Activated CD4-positive, alpha-beta T cell treated with anti-CD3 and anti-CD28 coated beads for 24 hours (primary cell): ENCODE data around the gene IFITM5.
"Not testable (repeated sequence)": the region's sequence is repeated elsewhere in the genome, so short reads cannot be mapped to it uniquely, and the experiment has no call there.

Experiments used
- DNase-seq, 2 donors: peaks; one replicate each; pipeline ENCODE4 v3.0.0-alpha.2; 2020; ENCODE audit warnings: low read depth in 2 of 2

Gene IFITM5

DNA sequence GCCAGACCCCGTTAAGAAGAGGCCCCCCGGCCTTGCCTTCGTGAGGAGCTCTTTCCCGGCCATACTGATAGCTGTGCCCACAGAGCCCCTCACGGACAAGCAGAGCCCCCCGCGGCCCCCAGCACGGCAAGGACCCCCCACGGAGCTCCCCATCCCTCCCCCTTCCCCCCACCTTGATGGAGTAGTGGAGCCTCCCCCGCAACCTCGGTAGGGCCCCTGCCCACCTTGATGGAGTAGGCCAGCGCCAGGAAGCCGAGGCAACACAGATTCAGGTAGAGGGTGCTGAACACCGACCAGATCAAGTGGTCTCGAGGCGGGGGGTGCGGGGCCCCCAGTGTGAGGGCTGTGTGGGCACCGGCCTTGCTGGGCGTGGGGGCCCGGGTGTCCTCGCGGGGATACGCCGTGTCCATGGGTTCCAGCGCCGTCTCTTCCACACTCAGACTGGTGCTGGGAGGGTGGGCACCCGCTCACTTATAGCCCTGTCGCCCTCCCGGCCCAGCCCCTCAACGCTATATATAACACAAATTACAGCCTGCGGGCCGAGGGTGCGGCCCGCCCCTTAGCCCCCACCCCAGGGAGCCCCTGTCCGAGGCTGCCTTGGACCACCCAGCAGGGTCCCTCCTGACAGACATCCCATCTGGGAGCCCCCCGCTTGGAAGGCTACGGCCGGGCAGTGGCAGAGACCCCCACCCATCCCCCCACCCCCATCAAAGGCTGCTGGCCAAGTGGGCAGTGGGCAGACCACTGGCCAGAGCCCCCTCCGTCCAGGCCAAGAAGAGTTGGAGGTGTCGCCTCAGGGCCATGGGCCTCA is at the start of gene IFITM5:
Gene IFITM5, minus strand, starts transcription at position 446 of the 811 bp plus-strand sequence. Its CDS starts 36 bp downstream, at position 410.
- no peak for DNase-seq

GRCh38 chr11:346529-346928 is 47.2 kb upstream of the IFITM5 start:
- DNase-seq, result no peak

- no peak for DNase-seq
These were observed 45.7 kb upstream of the IFITM5 start for GRCh38 chr11:344836-345578.

- no peak for DNase-seq
These were observed 43.0 kb upstream of the IFITM5 start for GRCh38 chr11:342328-342727.

DNA sequence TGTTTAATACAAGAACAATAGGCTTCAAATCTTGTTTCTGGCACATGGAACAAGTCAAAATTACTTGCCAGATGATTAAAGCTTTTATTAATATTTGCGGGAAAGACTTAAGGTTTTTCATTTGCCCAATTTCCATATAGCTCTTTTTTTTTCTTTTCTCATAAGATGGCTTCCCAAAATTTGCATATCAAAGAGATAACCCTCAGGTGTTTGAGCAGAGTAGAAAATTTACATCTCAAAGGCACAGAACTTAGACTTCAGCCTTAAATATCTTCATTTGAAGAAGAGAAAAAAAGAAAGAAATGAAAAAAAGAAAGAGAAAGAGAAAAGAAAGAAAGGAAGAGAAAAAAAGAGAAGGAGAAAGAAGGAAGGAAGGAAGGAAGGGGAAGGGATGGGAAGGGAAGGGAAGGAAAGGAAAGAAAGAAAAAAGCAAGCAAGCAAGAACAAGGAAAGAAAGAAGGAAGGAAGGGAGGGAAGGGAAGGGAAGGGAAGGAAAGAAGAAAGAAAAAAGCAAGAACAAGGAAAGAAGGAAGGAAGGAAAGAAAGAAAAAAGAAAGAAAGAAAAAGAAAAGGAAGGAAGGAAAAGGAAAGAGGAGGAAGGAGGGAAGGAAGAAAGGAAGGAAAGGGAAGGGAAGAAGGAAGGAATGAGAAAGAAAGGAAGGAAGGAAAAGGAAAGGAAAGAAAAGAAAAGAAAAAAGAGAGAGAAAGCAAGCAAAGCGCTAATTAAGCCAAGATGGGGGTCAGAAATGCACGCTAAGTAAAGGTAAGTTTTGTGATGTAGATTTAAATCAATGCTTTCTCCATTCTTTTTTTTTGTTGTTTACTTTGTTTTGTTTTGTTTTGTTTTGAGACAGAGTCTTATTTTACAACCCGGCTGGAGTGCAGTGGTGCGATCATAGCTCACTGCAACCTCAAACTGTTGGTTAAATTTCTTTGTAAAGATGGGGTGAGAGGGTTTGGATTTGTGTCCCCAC is 41.5 kb upstream of the IFITM5 start:
- no peak for DNase-seq

DNA sequence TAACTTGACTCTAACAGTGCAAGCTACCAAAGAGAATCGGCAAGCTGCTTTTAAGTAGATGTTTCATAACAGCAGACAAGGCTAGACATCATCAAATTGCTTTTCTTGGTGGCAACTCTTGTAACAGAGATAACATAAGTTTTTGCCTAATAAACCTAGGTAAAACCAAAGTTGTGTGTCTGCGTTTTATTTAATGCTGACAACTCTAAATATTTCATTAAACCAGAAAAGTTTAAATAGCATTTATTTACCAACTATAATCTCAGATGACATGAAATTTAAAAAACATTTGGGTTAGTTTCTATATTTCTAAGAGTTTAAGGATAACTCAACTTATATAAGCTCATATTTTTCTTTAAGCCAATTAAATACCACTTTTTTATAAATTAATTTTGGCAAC is 40.6 kb upstream of the IFITM5 start:
- no peak for DNase-seq

DNA sequence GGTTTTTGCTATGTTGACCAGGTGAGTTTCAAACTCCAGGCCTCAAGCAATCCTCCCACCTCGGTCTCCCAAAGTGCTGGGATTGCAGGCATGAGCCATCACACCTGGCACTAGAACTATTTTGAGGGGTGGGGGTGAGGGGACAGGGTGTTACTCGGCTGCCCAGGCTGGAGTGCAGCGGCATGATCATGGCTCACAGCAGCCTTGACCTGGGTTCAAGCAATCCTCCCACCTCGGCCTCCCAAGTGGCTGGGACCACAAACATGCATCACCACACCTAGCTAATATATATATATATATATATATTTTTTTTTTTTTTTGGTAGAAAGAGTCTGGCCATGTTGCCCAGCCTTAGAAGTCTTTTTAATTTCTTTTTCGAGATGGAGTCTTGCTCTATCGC is 38.4 kb upstream of the IFITM5 start:
- no peak for DNase-seq

DNA sequence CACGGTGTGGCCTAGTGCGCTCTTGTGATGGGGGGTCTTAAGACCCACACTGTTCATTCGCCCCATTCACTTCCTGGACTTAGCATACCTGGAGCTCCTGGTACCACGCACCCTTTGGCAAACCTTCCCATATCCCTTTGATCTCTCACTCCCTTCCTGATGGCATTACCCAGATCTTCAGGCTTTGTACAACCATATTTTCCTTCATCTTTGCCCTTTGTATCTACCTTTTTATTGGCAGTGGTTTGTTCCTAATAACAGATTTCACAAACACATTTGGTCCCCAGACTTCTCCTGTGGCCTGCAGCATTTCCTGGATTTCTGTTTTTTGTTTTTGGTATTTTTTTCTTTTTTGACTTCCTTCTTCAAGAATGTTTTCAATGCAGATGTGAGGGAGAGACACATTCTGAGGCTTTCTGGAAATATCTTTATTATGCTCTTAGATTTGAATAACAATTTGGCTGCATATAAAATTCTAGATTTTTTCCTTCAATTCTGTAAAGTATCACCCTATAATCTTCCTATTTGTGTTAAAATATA is 37.4 kb upstream of the IFITM5 start:
- no peak for DNase-seq

GRCh38 chr11:335779-336658 is 36.7 kb upstream of the IFITM5 start:
- no peak for DNase-seq

GRCh38 chr11:334264-334994 is 35.1 kb upstream of the IFITM5 start:
- DNase-seq, result no peak

DNA sequence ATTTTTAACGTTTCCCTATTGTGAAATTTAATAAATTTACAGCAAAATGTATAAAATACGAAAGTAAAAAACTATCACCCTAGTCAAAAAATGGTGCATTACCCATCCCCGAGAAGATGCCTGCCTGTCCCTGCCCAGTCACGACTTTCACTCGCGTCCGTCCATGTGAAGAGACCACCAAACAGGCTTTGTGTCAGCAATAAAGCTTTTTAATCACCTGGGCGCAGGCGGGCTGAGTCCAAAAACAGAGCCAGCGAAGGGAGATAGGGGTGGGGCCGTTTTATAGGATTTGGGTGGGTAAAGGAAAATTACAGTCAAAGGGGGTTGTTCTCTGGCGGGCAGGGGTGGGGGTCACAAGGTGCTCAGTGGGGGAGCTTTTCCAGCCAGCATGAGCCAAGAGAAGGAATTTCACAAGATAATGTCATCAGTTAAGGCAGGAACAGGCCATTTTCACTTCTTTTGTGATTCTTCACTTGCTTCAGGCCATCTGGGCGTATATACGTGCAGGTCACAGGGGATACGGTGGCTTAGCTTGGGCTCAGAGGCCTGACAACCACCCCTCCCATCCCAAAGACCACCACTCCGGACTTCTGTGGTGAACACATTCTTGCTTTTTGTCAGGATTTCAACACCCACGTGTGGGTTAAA is 34.4 kb upstream of the IFITM5 start:
- not testable (repeated sequence) for DNase-seq

DNA sequence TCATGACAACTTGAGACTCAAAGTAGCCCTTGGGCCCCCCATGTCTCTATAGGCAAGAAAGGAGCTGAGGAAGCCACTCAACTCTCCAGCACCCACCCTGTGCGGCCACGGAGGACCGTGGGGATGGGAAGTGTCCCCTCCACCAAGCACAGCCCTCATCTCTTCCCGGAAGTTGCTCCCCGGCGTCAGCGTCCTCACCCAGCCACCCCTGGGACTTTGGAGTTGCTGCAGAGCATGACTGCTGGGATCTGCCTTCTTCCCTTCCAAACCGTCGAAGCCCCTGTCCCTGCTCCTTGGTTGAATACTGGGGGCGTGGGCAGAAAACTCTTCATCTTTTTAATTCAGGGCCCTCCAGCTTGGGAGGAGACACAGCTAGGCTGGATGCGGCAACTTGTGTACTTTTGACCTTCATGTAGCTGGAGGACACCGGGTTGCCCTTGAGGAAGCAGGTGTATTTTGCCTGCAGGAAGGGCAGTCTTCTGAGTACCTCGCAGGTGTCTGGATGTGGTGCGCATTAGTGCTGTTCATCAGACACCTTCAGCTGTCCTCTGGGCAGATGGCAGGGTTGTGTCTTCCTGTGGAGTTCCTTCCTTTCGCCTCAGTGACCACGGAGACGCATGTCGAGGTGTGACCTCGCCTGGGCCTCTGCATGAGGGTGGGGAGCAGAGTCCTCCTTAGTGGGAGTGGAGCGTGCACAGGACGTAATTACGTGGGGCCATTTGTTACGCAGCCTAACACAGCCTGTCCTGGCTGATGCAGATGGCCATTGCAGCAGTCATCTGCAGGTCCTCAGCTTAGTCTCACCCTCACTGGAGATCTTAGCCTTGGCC is 33.5 kb upstream of the IFITM5 start:
- no peak for DNase-seq

DNA sequence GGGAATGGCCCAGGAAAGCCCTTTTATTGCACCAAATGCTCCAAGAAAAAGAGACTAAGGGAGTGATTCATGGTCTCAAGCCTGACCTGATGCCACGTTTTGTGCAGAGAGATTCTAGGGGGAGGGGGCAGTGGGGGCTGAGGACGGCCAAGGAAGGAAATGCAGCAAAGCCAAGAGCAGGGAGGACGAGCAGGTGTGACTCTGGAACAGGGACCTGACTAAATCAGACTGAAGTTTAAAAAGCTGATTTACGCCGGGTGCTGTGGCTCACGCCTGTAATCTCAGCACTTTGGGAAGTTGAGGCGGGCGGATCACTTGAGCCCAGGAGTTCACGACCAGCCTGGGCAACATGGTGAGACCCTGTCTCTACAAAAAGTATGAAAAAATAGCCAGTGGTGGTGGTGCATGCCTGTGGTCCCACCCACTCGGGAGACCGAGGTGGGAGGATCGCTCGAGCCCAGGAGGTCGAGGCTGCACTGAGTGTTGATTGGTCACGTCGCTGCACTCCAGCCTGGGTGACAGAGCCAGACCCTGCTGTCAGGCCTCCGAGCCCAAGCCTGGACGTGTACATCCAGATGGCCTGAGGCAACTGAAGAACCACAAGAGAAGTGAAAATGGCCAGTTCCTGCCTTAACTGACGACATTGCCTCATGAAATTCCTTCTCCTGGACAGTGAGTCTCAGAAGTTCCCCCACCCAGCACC is 32.2 kb upstream of the IFITM5 start:
- DNase-seq, result no peak

GRCh38 chr11:330694-331357 is 31.5 kb upstream of the IFITM5 start:
- DNase-seq, result no peak

- no peak for DNase-seq
These were observed 31.0 kb upstream of the IFITM5 start for GRCh38 chr11:330307-330693.

- no peak for DNase-seq
These were observed 30.5 kb upstream of the IFITM5 start for GRCh38 chr11:329886-330253.

DNA sequence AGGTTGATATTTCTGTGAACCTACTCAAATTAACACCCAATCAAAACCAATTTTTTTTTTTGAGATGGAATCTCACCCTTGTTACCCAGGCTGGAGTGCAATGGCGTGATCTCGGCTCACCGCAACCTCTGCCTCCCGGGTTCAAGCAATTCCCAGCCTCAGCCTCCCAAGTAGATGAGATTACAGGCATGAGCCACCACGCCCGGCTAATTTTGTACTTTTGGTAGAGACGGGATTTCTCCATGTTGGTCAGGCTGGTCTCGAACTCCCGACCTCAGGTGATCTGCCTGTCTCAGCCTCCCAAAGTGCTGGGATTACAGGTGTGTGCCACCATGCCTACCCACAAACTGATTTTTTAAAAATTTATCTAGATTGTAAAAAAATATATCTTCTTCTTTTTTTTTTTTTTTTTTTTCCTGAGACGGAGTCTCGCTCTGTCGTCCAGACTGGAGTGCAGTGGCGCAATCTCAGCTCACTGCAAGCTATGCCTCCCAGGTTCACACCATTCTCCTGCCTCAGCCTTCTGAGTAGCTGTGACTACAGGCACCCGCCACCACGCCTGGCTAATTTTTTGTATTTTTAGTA is 29.3 kb upstream of the IFITM5 start:
- DNase-seq, result not testable (repeated sequence)
